GM18517 (cell line): Measurements from ENCODE around the gene TSC22D4.

Source experiments
- ATAC-seq: cut with Tn5 transposase; IDR thresholded peaks from one replicate; pipeline ENCODE4 v1.9.1; 2021; ENCODE audit warnings: mild to moderate bottlenecking, moderate library complexity; ENCODE audit not compliant: unreplicated experiment

TSC22D4 gene

GRCh38 chr7:100493476-100494264 lies 14.7 kb upstream of the TSC22D4 start:
- ATAC-seq, result no peak

DNA sequence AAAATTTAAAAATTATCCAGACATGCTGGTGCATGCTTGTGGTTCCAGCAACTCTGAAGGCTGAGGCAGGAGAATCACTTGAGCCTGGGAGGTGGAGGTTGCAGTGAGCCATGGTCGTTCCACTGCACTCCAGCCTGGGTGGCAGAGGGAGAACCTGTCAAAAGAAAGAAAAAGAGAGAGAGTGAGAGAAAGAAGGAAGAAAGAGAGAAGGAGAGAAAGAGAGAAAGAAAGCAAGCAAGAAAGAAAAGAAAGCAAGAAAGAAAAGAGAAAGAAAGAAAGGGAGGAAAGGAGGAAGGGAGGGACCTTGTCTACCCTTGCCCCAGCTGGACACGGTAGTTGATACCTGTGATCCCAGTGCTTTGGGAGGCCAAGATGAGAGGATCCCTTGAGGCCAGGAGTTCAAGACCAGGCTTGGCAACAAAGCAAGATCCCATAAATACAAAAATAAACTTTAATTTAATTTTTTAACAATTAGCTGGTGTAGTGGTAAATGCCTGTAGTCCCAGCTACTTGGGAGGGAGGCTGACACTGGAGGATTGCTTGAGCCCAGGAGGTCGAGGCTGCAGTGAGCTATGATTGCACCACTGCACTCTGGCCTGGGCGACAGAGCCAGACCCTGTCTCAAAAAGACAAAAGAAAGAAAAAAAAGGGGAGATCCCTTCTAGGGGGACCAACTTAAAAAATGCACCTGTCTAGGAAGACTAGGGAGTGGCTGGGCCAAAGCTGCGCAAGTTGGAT lies 13.9 kb upstream of the TSC22D4 start:
- no peak for ATAC-seq

DNA sequence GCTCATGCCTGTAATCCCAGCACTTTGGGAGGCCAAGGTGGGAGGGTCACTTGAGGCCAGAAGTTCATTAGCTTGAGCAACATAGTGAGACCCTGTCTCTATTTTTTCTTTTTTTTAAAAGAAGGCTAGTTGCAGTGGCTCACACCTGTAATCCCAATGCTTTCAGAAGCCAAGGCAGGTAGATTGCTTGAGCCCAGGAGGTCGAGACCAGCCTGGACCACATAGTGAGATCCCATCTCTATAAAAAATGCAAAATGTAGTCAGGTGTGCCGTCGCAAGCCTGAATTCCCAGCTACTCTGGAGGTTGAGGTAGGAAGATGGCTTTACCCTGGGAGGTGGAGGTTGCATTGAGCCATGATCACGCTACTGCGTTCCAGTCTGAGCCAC lies 12.2 kb upstream of the TSC22D4 start:
- no peak for ATAC-seq

GRCh38 chr7:100490483-100491191 lies 11.6 kb upstream of the TSC22D4 start:
- ATAC-seq, result no peak

- ATAC-seq, result no peak
These were observed 10.8 kb upstream of the TSC22D4 start for GRCh38 chr7:100489824-100490223.

- no peak for ATAC-seq
These were observed 10.1 kb upstream of the TSC22D4 start for GRCh38 chr7:100489121-100489520.

DNA sequence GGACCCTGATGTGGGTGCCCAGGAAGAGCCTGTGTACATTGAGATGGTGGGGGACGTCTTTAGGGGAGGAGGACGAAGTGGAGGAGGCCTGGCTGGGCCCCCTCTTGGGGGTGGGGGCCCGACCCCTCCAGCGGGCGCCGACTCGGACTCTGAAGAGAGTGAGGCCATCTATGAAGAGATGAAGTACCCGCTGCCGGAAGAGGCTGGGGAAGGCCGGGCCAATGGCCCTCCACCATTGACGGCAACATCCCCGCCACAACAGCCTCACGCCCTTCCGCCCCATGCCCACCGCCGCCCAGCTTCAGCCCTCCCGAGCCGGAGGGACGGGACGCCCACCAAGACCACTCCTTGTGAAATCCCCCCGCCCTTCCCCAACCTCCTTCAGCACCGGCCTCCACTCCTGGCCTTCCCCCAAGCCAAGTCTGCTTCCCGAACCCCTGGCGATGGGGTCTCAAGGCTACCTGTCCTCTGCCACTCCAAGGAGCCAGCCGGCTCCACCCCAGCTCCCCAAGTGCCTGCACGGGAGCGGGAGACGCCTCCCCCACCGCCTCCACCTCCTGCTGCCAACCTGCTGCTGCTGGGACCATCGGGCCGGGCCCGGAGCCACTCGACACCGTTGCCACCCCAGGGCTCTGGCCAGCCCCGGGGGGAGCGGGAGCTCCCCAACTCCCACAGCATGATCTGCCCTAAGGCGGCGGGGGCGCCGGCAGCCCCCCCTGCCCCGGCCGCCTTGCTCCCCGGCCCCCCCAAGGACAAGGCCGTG lies 9.5 kb upstream of the TSC22D4 start:
- ATAC-seq, result no peak

DNA sequence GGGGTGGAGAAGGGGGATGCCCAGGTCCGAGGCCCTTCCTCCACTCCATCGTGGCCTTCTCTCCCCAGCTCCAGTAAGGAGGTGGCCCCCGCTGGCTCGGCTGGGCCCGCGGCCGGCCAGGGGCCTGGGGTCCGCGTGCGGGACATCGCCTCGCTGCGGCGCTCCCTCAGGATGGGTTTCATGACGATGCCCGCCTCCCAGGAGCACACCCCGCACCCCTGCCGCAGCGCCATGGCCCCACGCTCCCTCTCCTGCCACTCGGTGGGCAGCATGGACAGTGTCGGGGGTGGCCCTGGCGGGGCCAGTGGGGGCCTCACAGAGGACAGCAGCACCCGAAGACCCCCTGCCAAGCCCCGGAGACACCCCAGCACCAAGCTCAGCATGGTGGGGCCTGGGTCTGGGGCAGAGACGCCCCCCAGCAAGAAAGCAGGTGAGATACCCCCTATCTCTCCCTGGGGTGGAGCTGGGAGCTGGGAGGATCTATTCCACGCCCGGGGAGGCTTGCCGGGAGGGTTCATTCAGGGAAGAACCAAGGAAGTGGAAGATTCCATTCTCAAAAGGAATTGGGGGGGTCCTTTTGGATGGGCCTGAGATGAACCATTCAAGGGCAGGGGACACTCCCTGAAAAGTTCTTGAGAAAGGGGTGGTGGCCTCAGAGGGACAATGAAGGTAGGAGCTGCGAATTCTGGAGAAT lies 7.9 kb upstream of the TSC22D4 start:
- ATAC-seq, result no peak

- no peak for ATAC-seq
These were observed 7.2 kb upstream of the TSC22D4 start for GRCh38 chr7:100486111-100486636.

DNA sequence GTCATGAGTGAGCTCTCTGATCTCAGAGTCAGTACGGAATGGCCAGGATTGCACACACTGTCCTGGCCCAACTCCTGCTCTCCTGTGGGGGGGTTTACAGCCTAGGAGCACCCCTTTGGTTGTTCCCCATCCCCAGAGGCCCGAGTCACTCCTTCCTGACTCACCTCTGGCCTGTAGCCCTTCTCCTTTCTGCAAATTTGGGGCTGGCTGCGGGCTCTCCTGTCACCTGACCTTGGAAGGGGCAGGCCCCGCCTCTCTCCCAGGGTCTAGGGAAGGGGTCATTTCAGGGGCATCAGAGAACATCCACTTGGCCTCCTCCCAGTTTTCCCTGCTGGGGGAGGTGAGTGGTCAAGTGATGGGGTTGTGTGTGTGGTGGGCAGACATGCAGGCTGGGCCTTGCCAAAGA lies 6.5 kb upstream of the TSC22D4 start:
- ATAC-seq, result no peak

DNA sequence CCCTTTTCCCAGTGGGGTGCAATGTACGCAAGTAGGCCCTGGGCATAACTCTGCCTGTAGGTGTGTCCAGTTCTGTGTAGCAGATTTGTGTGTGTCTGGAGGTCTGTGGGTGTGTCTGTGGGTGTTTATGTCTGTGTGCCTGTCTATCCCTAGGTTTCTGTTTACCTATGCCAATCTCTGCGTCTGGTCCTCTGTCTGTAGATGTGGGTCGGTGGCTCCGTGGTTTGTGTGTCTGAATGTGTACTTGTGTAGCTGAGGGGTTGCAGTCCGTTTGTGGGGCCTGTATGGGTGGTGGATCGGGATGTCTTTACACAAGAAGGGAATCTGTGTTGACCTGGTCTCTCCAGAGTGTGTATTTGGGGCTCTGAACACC lies 5.6 kb upstream of the TSC22D4 start:
- no peak for ATAC-seq

- ATAC-seq, result no peak
These were observed 5.0 kb upstream of the TSC22D4 start, which contains the start of gene NYAP1 for GRCh38 chr7:100483722-100484672. NYAP1 (plus strand) TSS chr7:100483927; CDS start chr7:100485312, 1,385 bp downstream.

GRCh38 chr7:100483090-100483721 lies 4.2 kb upstream of the TSC22D4 start:
- ATAC-seq, result no peak

DNA sequence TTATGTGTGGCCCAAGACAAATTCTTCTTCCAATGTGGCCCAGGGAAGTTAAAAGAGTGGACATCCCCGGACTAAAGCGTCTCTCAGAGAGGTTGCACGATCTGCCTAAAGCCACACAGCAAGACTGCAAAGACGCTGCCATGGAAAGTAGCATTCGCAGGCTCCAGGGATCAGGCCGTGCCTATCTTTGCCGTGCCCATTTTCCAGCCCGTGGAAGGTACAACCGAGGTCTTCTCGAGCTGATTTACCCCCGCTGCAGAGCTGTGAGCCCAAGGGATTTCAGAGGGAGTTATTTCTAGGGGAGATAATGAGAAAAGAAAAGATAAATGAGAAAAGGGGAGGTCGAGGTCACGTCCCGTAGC lies 3.7 kb upstream of the TSC22D4 start:
- ATAC-seq, result no peak

GRCh38 chr7:100481466-100481865 lies 2.5 kb upstream of the TSC22D4 start:
- no peak for ATAC-seq

DNA sequence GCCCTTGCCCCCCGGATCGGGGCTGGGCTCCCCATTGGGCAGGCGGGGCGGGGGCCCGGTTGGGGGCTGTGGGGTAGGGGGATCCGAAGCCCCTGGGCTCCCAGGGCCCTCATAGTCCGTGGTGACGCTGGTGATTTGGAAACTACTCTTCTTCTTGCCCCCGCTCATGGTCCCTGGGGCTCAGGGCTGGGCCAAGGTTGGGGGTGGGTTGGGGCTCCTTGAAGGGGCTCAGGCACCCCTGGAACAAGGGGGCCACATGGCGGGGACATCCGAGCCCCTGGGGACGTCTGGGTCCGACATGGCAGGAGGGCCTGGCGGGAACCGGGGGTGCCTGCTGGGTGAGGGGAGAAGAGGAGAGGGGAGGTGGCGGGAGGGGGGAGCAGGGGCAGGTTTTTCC lies 1.1 kb downstream of the TSC22D4 start:
- no peak for ATAC-seq

- no peak for ATAC-seq
These were observed 1.8 kb downstream of the TSC22D4 start for GRCh38 chr7:100476903-100477870.
